Right atrium auricular region (tissue), 2 donors: Measurements from ENCODE around the gene SHH. TPM values are rescaled to one million over a fixed set of nuclear protein-coding genes. Genes with fewer than 3 reads are reported as not detected.

Experiments used
- DNase-seq: peaks from one replicate; pipeline ENCODE4 v3.0.0-alpha.2; 2019; ENCODE audit warnings: low spot score
- H3K27ac ChIP-seq, 2 donors: fragments of 200-600 bp; sonication (generic); 1 replicate in 1 of 2; 2 replicates in 1 of 2; pipeline ENCODE4 v1.5.1; 2016 to 2019
- H3K27me3 ChIP-seq, 2 donors: fragments of 200-600 bp; sonication (generic); one replicate each; pipeline versions ENCODE4 v1.5.1 to v1.6.0; 2017 to 2019
- H3K36me3 ChIP-seq: fragments of 200-600 bp; sonication (generic); one replicate; pipeline ENCODE4 v1.5.1; 2016
- H3K4me1 ChIP-seq, 2 donors: fragments of 200-600 bp; sonication (generic); one replicate each; pipeline versions ENCODE4 v1.5.1 to v1.6.0; 2017 to 2019
- H3K4me3 ChIP-seq, 2 donors: fragments of 200-600 bp; sonication (generic); 1 replicate in 1 of 2; 2 replicates in 1 of 2; pipeline ENCODE4 v1.5.1; 2017 to 2019; ENCODE audit warnings: mild to moderate bottlenecking in 1 of 2, moderate library complexity in 1 of 2
- H3K9me3 ChIP-seq, 2 donors: fragments of 200-600 bp; sonication (generic); one replicate each; pipeline ENCODE4 v1.5.1; 2019
- total RNA-seq, 2 donors: library from RNA; depleted of rRNA; stranded (reverse); fragments of >200 nt; gene quantifications; one replicate each; pipeline ENCODE4 v1.1.0, GENCODE V29; 2016
- TF ChIP-seq, protein P1 (sequence below), 2 donors: fragments of 200-600 bp; sonication (generic); IDR thresholded peaks; one replicate each; pipeline ENCODE4 v1.5.1; 2019; ENCODE audit warnings: antibody characterized with exemption in 2 of 2

The SHH gene
- total RNA-seq, 2 donors from 2014 or later = not detected

DNA sequence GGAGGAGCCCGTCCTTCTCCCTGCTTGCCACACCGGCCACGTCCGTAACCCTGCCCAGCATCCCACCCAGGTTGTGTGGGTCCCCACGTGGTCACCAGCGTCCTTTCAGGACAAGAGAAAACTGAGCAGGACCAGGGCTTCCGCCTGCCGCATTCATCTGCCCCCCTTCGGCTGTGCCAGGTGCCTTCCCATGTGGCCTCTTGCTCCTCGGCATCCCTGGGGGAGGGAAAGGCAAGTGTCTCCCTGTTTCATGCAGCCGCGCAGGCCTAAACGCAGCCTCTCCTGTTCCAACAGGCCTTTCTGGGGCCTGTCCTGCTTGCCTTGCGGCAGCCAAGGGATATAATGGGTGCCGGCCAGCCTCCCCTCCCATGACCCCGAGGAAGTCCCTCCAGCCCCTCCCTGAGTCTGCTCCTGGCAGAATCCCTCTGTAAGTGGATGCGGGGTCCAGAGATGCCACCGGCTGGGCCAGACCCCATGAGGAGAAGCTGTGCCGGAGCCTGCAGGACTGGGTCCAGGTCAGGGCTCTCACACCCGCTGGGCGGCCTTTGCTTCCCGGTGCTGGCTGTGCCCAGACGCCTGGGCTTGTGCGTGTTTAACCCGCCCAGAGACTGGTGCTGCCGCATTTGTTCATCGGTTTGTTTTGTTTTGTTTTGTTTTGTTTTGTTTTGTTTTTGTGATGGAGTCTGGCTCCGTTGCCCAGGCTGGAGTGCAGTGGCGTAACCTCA is 23.1 kb downstream of the SHH start:
- peaks cover 0 to 13% of the 10 kb centered on the region in 2 donors for H3K4me1 ChIP-seq
- no peaks in the 10 kb centered on the region for H3K27me3 ChIP-seq
- H3K4me3 ChIP-seq = no peak overlapping the region
- TF ChIP-seq, protein P1, sequence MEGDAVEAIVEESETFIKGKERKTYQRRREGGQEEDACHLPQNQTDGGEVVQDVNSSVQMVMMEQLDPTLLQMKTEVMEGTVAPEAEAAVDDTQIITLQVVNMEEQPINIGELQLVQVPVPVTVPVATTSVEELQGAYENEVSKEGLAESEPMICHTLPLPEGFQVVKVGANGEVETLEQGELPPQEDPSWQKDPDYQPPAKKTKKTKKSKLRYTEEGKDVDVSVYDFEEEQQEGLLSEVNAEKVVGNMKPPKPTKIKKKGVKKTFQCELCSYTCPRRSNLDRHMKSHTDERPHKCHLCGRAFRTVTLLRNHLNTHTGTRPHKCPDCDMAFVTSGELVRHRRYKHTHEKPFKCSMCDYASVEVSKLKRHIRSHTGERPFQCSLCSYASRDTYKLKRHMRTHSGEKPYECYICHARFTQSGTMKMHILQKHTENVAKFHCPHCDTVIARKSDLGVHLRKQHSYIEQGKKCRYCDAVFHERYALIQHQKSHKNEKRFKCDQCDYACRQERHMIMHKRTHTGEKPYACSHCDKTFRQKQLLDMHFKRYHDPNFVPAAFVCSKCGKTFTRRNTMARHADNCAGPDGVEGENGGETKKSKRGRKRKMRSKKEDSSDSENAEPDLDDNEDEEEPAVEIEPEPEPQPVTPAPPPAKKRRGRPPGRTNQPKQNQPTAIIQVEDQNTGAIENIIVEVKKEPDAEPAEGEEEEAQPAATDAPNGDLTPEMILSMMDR (IDR thresholded peaks at IDR 0.05) = no peak
- H3K9me3 ChIP-seq = no peaks in the 10 kb centered on the region
- DNase-seq = no peak
- no peak overlapping the region for H3K27ac ChIP-seq
- no peaks in the 10 kb centered on the region for H3K36me3 ChIP-seq

DNA sequence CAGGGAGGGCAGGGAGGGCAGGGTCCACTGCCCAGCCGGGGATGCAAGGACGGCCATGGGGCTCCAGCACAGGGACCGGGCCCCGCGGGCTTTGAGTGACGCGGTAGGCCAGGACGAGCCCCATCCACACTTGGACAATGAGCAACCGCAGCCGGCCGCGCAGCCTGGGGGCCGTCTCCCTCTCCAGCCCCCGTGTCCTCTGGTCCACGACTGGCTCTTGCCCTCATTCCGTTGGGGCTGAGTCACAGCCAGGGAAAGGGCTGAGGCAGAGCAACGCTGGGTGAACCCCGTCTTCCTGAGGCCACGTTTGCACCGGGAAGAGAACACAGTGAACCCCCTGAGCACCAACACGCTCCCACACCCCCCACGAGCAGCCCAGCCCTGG is 23.7 kb downstream of the SHH start:
- H3K4me1 ChIP-seq = peaks cover 0 to 13% of the 10 kb centered on the region in 2 donors
- no peaks in the 10 kb centered on the region for H3K36me3 ChIP-seq
- H3K27ac ChIP-seq = no peak overlapping the region
- no peak for DNase-seq
- H3K27me3 ChIP-seq = no peaks in the 10 kb centered on the region
- no peaks in the 10 kb centered on the region for H3K9me3 ChIP-seq
- TF ChIP-seq, protein P1 (IDR thresholded peaks at IDR 0.05) = no peak
- H3K4me3 ChIP-seq = no peak overlapping the region

DNA sequence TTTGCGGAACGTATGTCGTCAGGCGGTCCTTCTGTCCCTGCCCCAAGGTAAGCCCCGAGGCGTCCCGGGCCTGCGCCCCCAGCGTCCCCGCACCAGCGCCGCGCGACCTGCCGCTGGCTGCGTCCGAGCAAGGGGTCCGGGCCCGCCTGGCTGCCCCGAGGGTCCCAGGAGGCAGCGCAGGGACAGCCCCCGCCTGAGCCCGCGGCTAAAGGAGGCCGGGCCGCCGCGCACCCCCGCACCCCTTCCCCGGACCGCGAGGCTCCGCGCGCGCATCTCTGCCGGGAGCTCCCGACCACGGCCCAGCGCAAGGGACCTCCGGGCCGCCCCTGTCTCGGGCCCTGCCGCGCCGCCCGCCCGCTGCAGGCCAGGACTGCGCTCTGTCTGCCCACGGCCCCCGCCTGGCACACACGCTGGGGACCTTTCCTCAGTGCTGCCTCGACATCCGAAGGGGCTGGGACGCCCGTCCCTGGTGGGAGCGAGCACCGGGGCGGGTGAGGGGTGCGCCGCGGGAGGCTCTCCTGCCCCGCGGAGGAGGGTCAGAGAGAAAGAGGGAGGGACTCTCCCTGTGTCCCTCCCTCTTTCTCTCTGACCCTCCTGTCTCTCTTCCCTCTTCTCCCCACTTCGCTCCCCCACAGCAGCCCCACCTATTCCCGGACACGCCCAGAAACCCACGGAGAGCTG is 25.0 kb downstream of the SHH start:
- Histone ChIP-seq H3K27me3 (no peaks in the 10 kb centered on the region), H3K4me1 (peaks cover 0 to 13% of the 10 kb centered on the region in 2 donors), H3K36me3 (peaks cover 8% of the 10 kb centered on the region), H3K4me3 (peak overlapping the region; percentile 24 to 45), H3K27ac (no peak overlapping the region), H3K9me3 (no peaks in the 10 kb centered on the region)
- TF ChIP-seq, protein P1 (IDR thresholded peaks at IDR 0.05) = no peak
- no peak for DNase-seq

DNA sequence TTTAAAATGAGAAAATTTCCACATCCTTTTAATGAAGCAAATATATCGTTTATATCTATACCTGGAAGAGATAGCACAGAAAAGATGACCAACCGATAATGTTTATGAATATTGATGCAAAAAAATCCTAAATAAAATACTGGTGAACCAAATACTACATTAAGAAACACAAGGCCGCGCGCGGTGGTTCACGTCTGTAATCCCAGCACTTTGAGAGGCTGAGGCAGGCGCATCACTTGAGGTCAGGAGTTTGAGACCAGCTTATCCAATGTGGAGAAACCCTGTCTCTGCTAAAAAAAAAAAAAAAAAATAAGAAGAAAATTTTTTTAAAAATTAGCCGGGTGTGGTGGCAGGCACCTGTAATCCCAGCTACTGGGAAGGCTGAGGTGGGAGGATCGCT is 25.8 kb downstream of the SHH start:
- DNase-seq = no peak
- Histone ChIP-seq H3K27me3 (no peaks in the 10 kb centered on the region), H3K27ac (no peak overlapping the region), H3K4me3 (no peak overlapping the region), H3K36me3 (peaks cover 11% of the 10 kb centered on the region), H3K9me3 (no peaks in the 10 kb centered on the region), H3K4me1 (peaks cover 0 to 13% of the 10 kb centered on the region in 2 donors)
- TF ChIP-seq, protein P1 (IDR thresholded peaks at IDR 0.05) = no peak

DNA sequence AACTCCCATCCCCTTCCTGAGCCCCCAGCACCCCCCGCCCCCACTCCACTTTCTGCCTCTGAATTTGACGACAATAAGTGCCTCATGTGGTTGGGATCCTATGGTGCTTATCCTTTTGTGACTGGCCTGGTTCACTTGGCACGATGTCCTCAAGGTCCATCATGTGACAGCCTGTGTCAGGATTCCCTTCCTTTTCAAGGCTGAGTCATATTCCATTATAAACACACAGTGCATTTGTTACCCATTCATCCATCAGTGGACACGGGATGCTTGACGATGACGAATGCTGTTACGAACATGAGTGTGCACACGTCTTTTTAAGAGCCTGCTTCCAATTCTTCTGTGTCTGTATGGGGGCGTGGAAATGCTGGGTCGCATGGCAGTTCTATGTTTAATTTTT is 26.7 kb downstream of the SHH start:
- no peaks in the 10 kb centered on the region for H3K9me3 ChIP-seq
- H3K27me3 ChIP-seq = no peaks in the 10 kb centered on the region
- no peak overlapping the region for H3K4me3 ChIP-seq
- no peak overlapping the region for H3K27ac ChIP-seq
- TF ChIP-seq, protein P1 (IDR thresholded peaks at IDR 0.05) = no peak
- H3K36me3 ChIP-seq = peaks cover 20% of the 10 kb centered on the region
- H3K4me1 ChIP-seq = peaks cover 0 to 13% of the 10 kb centered on the region in 2 donors
- no peak for DNase-seq
